Transverse colon (tissue), 4 donors: ENCODE data around the gene FAM171A1.

Source experiments
- EP300 ChIP-seq: sonication (generic); formaldehyde crosslinking; IDR thresholded peaks from one replicate; pipeline ENCODE4 v1.6.1; 2017; ENCODE audit warnings: antibody characterized with exemption, low read depth
- POLR2A ChIP-seq: fragments of 450-650 bp; IDR thresholded peaks from one replicate; pipeline ENCODE4 v1.6.1; 2016; ENCODE audit warnings: antibody characterized with exemption, mild to moderate bottlenecking, moderate library complexity
- POLR2AphosphoS5 ChIP-seq, 3 donors: sonication (generic); formaldehyde crosslinking; IDR thresholded peaks; one replicate each; pipeline ENCODE4 v1.6.1; 2016; ENCODE audit warnings: antibody characterized with exemption in 3 of 3
- TF ChIP-seq, protein P1 (sequence below), 5 experiments: fragments of 200-600 bp in 3 of 5; fragments of 450-650 bp in 2 of 5; sonication (generic) in 3 of 5; IDR thresholded peaks; 1 replicate in 2 of 5; 2 replicates in 3 of 5; pipeline ENCODE4 v1.5.1; 2016 to 2017; ENCODE audit warnings: antibody characterized with exemption in 5 of 5, inconsistent platforms in 3 of 5, mild to moderate bottlenecking in 2 of 5, moderate library complexity in 1 of 5

DNA sequence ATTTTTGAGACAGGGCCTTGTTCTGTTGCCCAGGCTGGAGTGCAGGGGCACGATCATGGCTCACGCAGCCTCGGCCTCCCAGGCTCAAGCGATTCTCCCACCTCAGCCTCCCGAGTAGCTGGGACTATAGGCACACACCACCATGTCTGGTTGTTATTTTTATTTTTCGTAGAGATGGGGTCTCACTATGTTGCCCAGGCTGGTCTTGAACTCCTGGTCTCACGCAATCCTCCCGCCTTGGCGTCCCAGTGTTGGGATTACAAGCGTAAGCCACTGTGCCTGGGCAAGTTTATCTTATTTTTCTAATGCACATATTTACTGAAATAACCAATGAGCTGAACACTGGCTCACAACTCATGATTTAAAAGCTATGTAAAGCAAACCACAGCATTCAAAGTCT is 61.9 kb downstream of the FAM171A1 start:
- TF ChIP-seq, protein P1, sequence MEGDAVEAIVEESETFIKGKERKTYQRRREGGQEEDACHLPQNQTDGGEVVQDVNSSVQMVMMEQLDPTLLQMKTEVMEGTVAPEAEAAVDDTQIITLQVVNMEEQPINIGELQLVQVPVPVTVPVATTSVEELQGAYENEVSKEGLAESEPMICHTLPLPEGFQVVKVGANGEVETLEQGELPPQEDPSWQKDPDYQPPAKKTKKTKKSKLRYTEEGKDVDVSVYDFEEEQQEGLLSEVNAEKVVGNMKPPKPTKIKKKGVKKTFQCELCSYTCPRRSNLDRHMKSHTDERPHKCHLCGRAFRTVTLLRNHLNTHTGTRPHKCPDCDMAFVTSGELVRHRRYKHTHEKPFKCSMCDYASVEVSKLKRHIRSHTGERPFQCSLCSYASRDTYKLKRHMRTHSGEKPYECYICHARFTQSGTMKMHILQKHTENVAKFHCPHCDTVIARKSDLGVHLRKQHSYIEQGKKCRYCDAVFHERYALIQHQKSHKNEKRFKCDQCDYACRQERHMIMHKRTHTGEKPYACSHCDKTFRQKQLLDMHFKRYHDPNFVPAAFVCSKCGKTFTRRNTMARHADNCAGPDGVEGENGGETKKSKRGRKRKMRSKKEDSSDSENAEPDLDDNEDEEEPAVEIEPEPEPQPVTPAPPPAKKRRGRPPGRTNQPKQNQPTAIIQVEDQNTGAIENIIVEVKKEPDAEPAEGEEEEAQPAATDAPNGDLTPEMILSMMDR (IDR thresholded peaks at IDR 0.05), result no peak
- no peak for TF ChIP-seq EP300
- no peak for TF ChIP-seq POLR2AphosphoS5 (IDR thresholded peaks at IDR 0.05)
- TF ChIP-seq POLR2A, result no peak
